HUES64 (cell line): Measurements from ENCODE around the gene GAL3ST2.
"Not testable (repeated sequence)": the region's sequence is repeated elsewhere in the genome, so short reads cannot be mapped to it uniquely, and the experiment has no call there.

Experiments
- H3K27ac ChIP-seq: 2 replicates; pipeline ENCODE4 v1.7.0; 2013; ENCODE audit warnings: low read depth, low read length, inconsistent platforms
- H3K27me3 ChIP-seq: 2 replicates; pipeline ENCODE4 v1.6.1; 2013; ENCODE audit warnings: mild to moderate bottlenecking, low read length; ENCODE audit not compliant: insufficient read depth
- H3K36me3 ChIP-seq: 2 replicates; pipeline ENCODE4 v1.6.1; 2013; ENCODE audit warnings: mild to moderate bottlenecking, low read length; ENCODE audit not compliant: insufficient read depth
- H3K4me1 ChIP-seq: 2 replicates; pipeline ENCODE4 v1.6.1; 2013; ENCODE audit warnings: mild to moderate bottlenecking, low read length, moderate library complexity; ENCODE audit not compliant: insufficient read depth
- H3K4me3 ChIP-seq: 2 replicates; pipeline ENCODE4 v1.5.1; 2013; ENCODE audit warnings: mild to moderate bottlenecking, low read length, moderate library complexity
- H3K9ac ChIP-seq: 2 replicates; pipeline ENCODE4 v1.6.1; 2013; ENCODE audit warnings: mild to moderate bottlenecking, low read depth, low read length
- H3K9me3 ChIP-seq: 2 replicates; pipeline ENCODE4 v1.6.1; 2013; ENCODE audit warnings: low read depth, low read length; ENCODE audit not compliant: insufficient read depth
- WGBS: fragments of 150-250, 120-280 bp; methylation state at CpG from one replicate; pipeline ENCODE4 v1.1.7; 2013; ENCODE audit warnings: missing lambda C conversion rate; 5-methylcytosine and 5-hydroxymethylcytosine counted together

Gene GAL3ST2

GRCh38 chr2:241738040-241738686, 38.5 kb upstream of the GAL3ST2 start:
- Histone ChIP-seq H3K27me3 (peaks cover 8% of the 10 kb centered on the region), H3K4me3 (no peak overlapping the region), H3K4me1 (no peaks in the 10 kb centered on the region), H3K36me3 (no peaks in the 10 kb centered on the region), H3K9ac (no peak overlapping the region), H3K27ac (no peak overlapping the region), H3K9me3 (no peaks in the 10 kb centered on the region)
- WGBS = 93% methylated on average over 17 of the region's 17 CpGs

GRCh38 chr2:241739177-241739576, 37.4 kb upstream of the GAL3ST2 start:
- Histone ChIP-seq H3K9ac (no peak overlapping the region), H3K9me3 (no peaks in the 10 kb centered on the region)
- WGBS = 93% methylated on average over 15 of the region's 15 CpGs

DNA sequence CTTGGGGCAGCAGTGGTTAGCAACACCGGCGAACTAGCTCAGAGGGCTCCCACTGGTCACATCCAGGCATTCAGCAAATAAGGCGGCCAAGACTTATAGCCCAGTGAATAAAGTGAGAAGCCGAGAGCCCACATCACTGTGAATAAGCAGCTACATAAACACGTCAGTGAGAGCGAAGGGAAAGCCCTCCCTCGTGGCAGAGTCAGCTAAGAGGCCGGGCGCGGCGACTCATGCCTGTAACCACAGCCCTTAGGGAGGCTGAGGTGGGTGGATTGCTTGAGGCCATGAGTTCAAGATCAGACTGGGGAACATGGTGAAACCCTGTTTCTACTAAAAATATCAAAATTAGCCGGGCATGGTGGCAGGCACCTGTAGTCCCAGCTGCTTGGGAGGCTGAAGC, 37.0 kb upstream of the GAL3ST2 start:
- WGBS = 94% methylated on average over 12 of the region's 12 CpGs

More at GRCh38 chr2:241739177-241739576, 37.4 kb upstream of the GAL3ST2 start:
- H3K4me3 ChIP-seq = no peak overlapping the region
- no peak overlapping the region for H3K27ac ChIP-seq
- peaks cover 5% of the 10 kb centered on the region; the same call in 1 of the 2 replicates for H3K36me3 ChIP-seq
- H3K27me3 ChIP-seq = no peaks in the 10 kb centered on the region
- H3K4me1 ChIP-seq = no peaks in the 10 kb centered on the region

DNA sequence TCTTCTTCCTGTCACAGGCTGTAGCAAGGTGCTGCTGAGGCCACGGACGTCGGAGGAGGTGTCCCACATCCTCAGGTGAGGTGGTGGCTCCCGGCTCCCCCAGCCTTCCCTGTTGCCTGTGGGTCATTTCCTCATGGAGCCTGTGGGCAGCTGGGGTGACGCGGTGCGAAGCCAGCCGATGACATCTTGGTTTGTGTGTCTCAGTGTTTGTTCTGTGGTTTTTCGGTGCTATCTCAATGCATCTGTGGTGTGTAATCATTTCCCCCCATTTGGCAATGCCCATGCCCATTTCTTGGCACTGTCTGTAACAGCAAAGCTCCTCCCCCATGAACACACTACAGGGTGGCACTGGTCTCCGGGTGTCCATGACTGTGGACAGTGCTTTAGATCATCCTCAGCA, 35.6 kb upstream of the GAL3ST2 start:
- Histone ChIP-seq H3K27ac (no peak overlapping the region), H3K9me3 (no peaks in the 10 kb centered on the region), H3K9ac (no peak overlapping the region), H3K4me1 (no peaks in the 10 kb centered on the region), H3K36me3 (peaks cover 13% of the 10 kb centered on the region), H3K4me3 (no peak overlapping the region), H3K27me3 (no peaks in the 10 kb centered on the region)
- 99% methylated on average over 10 of the region's 10 CpGs for WGBS

More for the DNA sequence above, 37.0 kb upstream of the GAL3ST2 start:
- Histone ChIP-seq H3K36me3 (peaks cover 9% of the 10 kb centered on the region), H3K27ac (no peak overlapping the region), H3K9me3 (no peaks in the 10 kb centered on the region), H3K4me1 (no peaks in the 10 kb centered on the region), H3K4me3 (no peak overlapping the region), H3K9ac (no peak overlapping the region), H3K27me3 (no peaks in the 10 kb centered on the region)

DNA sequence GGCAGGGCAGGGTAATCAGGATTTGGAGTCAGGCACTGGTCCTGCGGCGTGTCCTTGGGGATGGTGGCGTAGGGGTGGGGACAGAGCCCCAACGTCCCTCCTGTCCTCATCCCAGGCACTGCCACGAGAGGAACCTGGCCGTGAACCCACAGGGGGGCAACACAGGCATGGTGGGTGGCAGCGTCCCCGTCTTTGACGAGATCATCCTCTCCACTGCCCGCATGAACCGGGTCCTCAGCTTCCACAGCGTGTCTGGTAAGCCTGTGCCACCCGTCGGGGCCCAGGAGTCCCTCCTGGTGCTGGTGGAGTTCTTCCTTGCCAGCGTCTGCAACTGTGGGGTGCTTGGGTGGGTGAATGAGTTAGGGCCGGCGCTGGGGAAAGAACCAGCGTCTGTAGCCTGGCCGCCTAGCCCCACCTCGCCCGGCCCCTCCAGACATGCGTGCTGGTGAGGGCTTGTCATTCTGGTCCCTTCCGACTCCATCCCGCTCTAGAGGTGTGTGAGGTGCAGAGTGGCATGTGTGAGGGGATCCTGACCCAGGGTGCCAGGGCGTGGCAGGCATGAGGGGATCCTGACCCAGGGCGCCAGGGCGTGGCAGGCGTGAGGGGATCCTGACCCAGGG, 34.2 kb upstream of the GAL3ST2 start:
- Histone ChIP-seq H3K9ac (no peak overlapping the region), H3K36me3 (peaks cover 13% of the 10 kb centered on the region), H3K9me3 (no peaks in the 10 kb centered on the region), H3K4me1 (no peaks in the 10 kb centered on the region), H3K27me3 (no peaks in the 10 kb centered on the region), H3K4me3 (no peak overlapping the region), H3K27ac (no peak overlapping the region)
- 95% methylated on average over 28 of the region's 28 CpGs for WGBS

- not testable (repeated sequence) for H3K4me3 ChIP-seq, H3K27me3 ChIP-seq, H3K27ac ChIP-seq, H3K9me3 ChIP-seq, H3K9ac ChIP-seq, H3K4me1 ChIP-seq
- WGBS = 96% methylated on average over 14 of the region's 15 CpGs
- peaks cover 13% of the 10 kb centered on the region for H3K36me3 ChIP-seq
These were observed 33.6 kb upstream of the GAL3ST2 start for GRCh38 chr2:241743008-241743407.

DNA sequence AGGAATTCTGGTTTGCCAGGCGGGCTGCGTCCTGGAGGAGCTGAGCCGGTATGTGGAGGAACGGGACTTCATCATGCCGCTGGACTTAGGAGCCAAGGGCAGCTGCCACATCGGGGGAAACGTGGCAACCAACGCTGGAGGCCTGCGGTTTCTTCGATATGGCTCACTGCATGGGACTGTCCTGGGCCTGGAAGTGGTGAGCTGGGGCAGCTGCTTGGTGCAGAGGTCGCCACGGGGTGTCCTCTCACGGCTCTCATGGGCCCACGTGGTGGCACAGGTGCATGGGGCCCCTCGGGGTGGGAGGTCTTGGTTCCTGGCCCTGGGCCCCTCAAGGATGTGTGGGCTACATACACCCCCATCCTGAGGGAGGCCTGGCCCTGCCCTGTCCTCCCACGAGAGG, 33.0 kb upstream of the GAL3ST2 start:
- H3K36me3 ChIP-seq = peaks cover 13% of the 10 kb centered on the region
- H3K27ac ChIP-seq = no peak overlapping the region
- 93% methylated on average over 16 of the region's 16 CpGs for WGBS

GRCh38 chr2:241744028-241744754, 32.4 kb upstream of the GAL3ST2 start:
- Histone ChIP-seq H3K4me1 (no peaks in the 10 kb centered on the region), H3K27ac (no peak overlapping the region), H3K9ac (no peak overlapping the region), H3K4me3 (no peak overlapping the region), H3K9me3 (no peaks in the 10 kb centered on the region), H3K36me3 (peaks cover 13% of the 10 kb centered on the region), H3K27me3 (no peaks in the 10 kb centered on the region)
- 95% methylated on average over 24 of the region's 24 CpGs for WGBS

More for the DNA sequence above, 33.0 kb upstream of the GAL3ST2 start:
- Histone ChIP-seq H3K9ac (no peak overlapping the region), H3K9me3 (no peaks in the 10 kb centered on the region), H3K4me3 (no peak overlapping the region), H3K4me1 (no peaks in the 10 kb centered on the region), H3K27me3 (no peaks in the 10 kb centered on the region)

DNA sequence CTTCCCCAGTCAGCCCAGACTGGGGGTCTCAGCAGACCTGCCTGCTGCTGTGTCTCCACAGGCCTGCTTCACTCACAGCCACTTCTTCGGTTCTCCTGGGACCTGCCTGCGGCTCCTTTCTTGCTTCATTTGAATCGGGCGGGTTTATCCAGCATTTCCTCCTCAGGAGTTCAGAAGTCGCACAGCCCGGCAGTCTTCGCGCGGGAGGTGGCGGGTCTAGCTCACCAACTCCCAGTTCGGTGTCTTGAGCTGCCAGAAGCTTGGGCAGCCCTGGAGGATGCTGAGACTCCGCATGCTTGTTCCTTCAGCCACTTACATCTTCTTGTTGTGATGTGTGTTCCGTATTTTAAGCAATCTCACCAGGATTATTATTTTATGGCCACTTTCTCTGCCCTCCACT, 31.3 kb upstream of the GAL3ST2 start:
- Histone ChIP-seq H3K9ac (no peak overlapping the region), H3K4me3 (no peak overlapping the region), H3K27ac (no peak overlapping the region), H3K27me3 (no peaks in the 10 kb centered on the region), H3K9me3 (no peaks in the 10 kb centered on the region), H3K36me3 (peaks cover 13% of the 10 kb centered on the region), H3K4me1 (no peaks in the 10 kb centered on the region)
- WGBS = 97% methylated on average over 13 of the region's 13 CpGs

DNA sequence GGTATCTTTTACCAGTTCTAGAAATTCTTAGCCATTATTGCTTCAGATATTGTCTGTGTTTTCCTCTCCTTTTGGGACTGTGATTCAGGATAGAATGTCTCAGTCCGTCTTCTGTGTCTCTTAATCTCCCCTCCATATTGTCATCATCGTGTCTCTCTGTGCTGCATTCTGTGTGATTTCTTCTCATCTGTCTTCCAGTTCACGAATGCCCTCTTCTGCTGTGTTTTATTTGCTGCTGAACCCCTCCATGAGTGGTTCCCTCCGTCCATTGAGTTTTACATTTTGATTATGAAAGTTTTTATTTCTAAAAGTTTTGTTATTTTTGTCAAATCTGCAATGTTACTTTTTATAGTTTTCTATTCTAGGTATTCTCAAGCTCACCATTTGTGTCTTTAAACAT, 30.5 kb upstream of the GAL3ST2 start:
- H3K9ac ChIP-seq = no peak overlapping the region
- WGBS = 94% methylated on average over 3 of the region's 4 CpGs
- H3K4me1 ChIP-seq = no peaks in the 10 kb centered on the region
- H3K36me3 ChIP-seq = peaks cover 13% of the 10 kb centered on the region
- H3K27ac ChIP-seq = no peak overlapping the region
- no peaks in the 10 kb centered on the region for H3K9me3 ChIP-seq
- no peaks in the 10 kb centered on the region for H3K27me3 ChIP-seq
- H3K4me3 ChIP-seq = no peak overlapping the region

DNA sequence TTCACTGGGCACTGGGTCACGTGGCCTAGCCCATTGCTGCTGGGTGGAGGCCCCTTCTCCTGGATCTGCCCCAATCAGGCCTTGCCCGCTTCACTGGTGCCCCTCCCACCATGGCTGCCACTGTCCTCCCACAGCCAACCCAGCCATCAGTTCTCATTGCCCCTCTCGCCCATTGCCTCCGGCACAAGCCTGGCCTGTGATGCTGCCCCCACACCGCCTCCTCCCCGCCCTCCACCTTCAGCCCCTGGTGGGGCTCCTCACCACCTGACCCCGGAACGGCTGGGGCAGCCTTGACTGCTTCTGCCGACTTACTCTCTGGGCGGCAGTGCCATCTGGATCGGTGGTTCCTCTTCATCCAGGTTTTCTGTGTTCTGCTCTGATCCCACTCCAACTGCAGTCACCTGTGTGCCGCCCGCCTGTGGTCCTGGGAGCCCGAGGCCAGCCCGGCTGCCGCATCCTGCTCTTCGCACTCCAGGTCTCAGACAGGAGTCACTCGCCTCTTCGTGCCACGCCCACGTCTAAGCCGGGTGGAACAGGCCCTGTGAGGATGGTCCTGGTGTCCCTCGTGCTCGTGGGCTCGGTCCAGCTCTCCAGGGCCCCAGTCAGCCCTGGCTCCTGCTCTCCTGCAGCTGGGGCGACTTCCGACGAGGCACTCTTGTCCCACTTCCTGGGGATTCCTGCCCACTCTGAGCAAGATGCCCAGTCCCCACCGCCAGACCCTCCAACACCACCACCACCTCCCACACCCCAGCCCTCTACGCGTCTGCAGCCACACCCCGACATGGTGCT, 28.0 kb upstream of the GAL3ST2 start:
- WGBS = 94% methylated on average over 32 of the region's 32 CpGs
- Histone ChIP-seq H3K4me3 (no peak overlapping the region), H3K4me1 (no peaks in the 10 kb centered on the region), H3K9me3 (no peaks in the 10 kb centered on the region), H3K36me3 (peaks cover 16% of the 10 kb centered on the region), H3K27ac (no peak overlapping the region), H3K27me3 (no peaks in the 10 kb centered on the region), H3K9ac (no peak overlapping the region)
